Measurements from ENCODE around the gene WDR77.

The WDR77 gene

DNA sequence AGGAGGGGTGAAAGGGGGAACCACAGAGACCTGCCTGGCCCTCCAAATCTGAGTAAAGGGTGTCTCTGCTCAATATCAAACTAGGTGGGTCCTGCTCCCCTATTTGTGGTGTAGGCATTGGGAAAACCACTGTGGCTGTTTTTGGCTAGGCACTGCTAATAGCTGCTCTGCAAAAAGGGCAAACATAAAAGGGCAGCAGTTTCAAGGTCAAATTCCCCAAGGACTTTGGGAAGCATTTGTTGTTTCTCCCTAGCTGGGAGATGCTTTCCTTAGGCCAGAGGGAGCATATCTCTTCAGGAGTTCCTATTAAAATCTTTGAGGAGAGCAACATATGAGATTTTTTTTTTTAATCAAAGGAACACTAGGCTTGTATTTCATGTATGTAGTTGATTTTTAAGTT lies 27.2 kb upstream of the WDR77 start:
- no peaks in the 10 kb centered on the region for H3K9me3 Mint-ChIP-seq (ENCODE audit: low read depth)
- peaks cover 67% of the 10 kb centered on the region for H3K4me1 Mint-ChIP-seq (ENCODE audit: low read depth)
- H3K4me3 Mint-ChIP-seq = peak overlapping the region; percentile 89
- H3K27ac Mint-ChIP-seq = peak overlapping the region; percentile 94
- peaks cover 9% of the 10 kb centered on the region for H3K36me3 Mint-ChIP-seq
- H3K27me3 Mint-ChIP-seq = no peaks in the 10 kb centered on the region

DNA sequence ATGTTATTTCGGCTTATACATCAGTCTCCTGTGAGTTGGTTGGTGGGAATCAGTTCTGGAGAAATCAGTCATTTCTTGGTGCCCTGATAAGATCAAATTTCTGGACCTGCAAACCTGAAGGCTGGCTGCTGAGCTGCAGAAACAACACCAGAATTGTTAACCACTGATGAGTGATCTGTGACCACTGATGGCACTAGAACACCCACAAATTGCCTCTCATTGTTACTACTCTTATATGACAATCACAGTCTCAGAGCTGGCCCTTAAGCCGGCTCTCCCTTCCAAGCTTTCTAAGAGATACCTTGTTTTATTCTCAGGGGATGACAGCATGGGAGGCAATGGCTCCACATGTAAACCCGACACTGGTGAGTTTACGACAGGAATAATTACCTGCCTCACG lies 26.6 kb upstream of the WDR77 start:
- H3K4me3 Mint-ChIP-seq = peak overlapping the region; percentile 89

DNA sequence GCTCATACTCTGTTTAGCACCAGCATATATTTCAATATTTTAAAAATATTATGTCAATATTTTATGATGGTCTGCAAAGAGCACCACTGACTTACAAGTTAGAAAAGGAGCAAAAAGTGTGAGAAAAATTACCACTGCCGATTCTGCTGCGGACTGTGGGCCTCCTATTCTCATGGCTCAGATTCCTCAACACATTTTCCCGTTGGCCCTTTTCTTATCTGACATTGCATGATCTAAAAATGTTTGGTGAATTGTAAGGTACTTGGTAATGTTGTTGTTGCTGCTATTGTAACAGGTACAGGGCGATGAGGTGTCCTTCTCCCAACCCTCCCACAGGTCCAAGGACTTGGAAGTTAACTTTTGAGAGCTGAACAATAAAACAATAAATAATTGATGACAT lies 25.5 kb upstream of the WDR77 start:
- peaks cover 62% of the 10 kb centered on the region for H3K4me1 Mint-ChIP-seq (ENCODE audit: low read depth)
- peaks cover 9% of the 10 kb centered on the region for H3K36me3 Mint-ChIP-seq
- peak overlapping the region; percentile 94 for H3K27ac Mint-ChIP-seq
- no peaks in the 10 kb centered on the region for H3K27me3 Mint-ChIP-seq
- peak overlapping the region; percentile 89 for H3K4me3 Mint-ChIP-seq
- no peaks in the 10 kb centered on the region for H3K9me3 Mint-ChIP-seq (ENCODE audit: low read depth)

More for the DNA sequence above, 26.6 kb upstream of the WDR77 start:
- Mint-ChIP-seq H3K27me3 (no peaks in the 10 kb centered on the region), H3K27ac (peak overlapping the region; percentile 94), H3K36me3 (peaks cover 9% of the 10 kb centered on the region), H3K4me1 (ENCODE audit: low read depth) (peaks cover 66% of the 10 kb centered on the region), H3K9me3 (ENCODE audit: low read depth) (no peaks in the 10 kb centered on the region)

DNA sequence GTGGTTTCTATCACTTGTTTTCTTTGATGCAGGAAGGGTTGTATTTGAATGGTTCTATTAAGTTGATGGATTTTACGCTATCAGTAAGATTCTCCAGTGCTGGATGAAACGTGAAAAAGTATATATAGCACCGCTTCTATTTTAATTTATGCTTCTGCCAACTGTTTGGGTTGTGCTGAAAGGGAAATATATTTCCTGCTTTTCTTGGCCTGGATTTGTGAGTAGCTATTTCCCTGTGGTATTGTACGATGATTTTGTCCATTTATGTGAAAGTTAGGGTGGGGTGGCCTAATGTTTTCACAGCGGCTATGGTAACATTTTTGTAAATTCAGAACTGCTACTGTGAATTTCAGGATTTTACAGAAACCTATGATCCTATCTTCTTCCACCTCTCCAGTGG lies 25.1 kb upstream of the WDR77 start:
- H3K4me1 Mint-ChIP-seq (ENCODE audit: low read depth) = peaks cover 61% of the 10 kb centered on the region
- H3K27ac Mint-ChIP-seq = peak overlapping the region; percentile 94
- no peaks in the 10 kb centered on the region for H3K9me3 Mint-ChIP-seq (ENCODE audit: low read depth)
- H3K36me3 Mint-ChIP-seq = peaks cover 9% of the 10 kb centered on the region
- peak overlapping the region; percentile 89 for H3K4me3 Mint-ChIP-seq
- no peaks in the 10 kb centered on the region for H3K27me3 Mint-ChIP-seq

DNA sequence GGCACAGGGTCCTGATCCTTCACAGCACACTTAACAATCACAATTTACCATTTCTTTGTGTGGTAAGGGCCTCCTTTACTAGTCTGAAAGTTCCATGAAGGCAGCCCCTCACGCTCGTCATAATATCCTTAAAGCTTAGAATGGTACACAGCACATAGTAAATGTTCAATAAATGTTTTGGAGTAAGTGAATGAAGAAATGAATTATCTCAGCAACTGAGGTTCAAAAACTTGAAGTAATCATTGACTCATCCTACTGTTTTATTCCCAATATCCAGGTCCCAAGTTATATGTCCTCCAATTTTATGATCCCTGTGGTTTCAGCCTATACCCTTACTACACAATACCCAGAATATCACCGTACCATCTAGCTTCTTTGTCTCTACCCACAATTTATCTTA lies 22.5 kb upstream of the WDR77 start:
- Mint-ChIP-seq H3K4me3 (no peak overlapping the region), H3K27ac (no peak overlapping the region), H3K9me3 (ENCODE audit: low read depth) (no peaks in the 10 kb centered on the region), H3K4me1 (ENCODE audit: low read depth) (peaks cover 44% of the 10 kb centered on the region), H3K27me3 (no peaks in the 10 kb centered on the region), H3K36me3 (peaks cover 7% of the 10 kb centered on the region)

DNA sequence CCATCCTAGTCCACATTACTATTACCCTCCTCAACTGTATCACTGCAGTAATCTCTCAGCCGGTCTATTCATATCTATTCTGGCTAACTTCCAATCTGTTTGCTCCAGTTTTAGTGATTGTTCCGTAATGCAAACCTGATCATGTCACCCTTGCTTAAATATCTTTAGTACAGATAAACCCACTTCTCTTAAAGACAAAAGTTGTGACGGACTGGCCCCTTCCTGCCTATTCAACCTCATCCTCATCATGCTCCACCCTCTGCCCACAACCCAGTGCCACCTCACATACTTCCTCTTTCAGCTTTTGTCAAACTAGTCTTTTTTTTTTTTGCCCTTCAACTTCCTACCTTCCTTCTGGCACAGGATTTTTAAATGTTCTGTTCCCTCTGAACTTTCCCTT lies 22.0 kb upstream of the WDR77 start:
- Mint-ChIP-seq H3K4me3 (no peak overlapping the region), H3K4me1 (ENCODE audit: low read depth) (peaks cover 39% of the 10 kb centered on the region), H3K36me3 (peaks cover 7% of the 10 kb centered on the region), H3K27ac (no peak overlapping the region), H3K9me3 (ENCODE audit: low read depth) (no peaks in the 10 kb centered on the region), H3K27me3 (no peaks in the 10 kb centered on the region)

DNA sequence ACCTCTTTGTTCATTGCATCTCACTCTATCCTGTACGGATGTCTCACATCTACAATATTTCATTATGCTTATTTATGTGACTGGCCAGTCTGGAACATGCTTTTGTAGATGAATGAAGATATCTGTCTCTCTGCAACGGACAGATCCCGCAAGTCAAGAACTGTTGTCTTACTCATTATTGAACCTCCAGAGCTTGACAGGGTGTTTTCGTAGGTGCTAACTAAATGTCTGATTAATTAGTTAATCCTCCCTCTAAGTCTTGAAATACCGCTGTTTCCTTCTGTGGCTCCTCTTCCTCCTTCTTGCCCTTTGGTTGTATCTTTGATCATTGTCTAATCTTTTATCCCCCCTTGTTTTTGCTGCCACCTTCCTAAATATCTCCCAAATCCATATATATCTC lies 21.5 kb upstream of the WDR77 start:
- Mint-ChIP-seq H3K9me3 (ENCODE audit: low read depth) (no peaks in the 10 kb centered on the region), H3K4me3 (no peak overlapping the region), H3K36me3 (peaks cover 7% of the 10 kb centered on the region), H3K27ac (no peak overlapping the region), H3K4me1 (ENCODE audit: low read depth) (peaks cover 35% of the 10 kb centered on the region), H3K27me3 (no peaks in the 10 kb centered on the region)

DNA sequence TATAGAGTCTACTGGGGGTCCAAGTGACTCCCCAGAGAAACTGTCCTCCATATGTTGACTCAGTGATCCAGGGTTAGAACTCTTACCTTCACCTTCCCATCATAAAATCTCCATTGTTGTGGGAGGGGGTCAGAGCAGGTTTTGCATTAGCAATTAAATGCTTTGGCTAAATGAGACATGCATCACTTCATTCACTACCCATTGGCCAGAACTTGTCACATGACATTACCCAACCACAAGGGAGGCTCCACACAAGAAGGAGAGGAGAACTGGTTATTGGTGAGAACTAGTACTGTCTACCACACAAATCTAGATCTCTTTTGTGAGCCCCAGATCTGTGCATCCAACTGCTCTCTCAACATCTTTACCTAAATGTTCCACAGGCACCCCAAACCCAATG lies 20.5 kb upstream of the WDR77 start:
- H3K36me3 Mint-ChIP-seq = peaks cover 11% of the 10 kb centered on the region
- H3K4me1 Mint-ChIP-seq (ENCODE audit: low read depth) = peaks cover 32% of the 10 kb centered on the region
- no peak overlapping the region for H3K4me3 Mint-ChIP-seq
- no peak overlapping the region for H3K27ac Mint-ChIP-seq
- no peaks in the 10 kb centered on the region for H3K9me3 Mint-ChIP-seq (ENCODE audit: low read depth)
- no peaks in the 10 kb centered on the region for H3K27me3 Mint-ChIP-seq

DNA sequence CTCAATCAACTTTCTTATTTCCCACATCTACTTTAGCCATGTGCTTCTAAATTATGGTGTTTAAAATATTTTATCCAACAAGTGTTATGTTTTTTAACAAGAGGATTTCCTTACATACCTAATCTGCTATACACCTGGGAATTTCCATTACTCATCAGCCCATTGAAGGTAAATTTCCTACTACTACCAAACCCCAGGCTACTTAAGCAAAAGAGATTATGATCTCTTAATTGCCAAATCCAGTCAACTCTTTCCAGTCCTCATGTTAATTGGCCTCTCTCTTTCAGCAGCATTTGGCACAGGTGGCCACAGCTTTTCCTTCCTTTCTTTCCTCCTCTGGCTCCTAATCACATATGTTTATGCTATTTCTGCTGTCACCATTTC lies 19.7 kb upstream of the WDR77 start:
- Mint-ChIP-seq H3K4me3 (no peak overlapping the region), H3K9me3 (ENCODE audit: low read depth) (no peaks in the 10 kb centered on the region), H3K27me3 (no peaks in the 10 kb centered on the region), H3K4me1 (ENCODE audit: low read depth) (peaks cover 32% of the 10 kb centered on the region), H3K36me3 (peaks cover 11% of the 10 kb centered on the region), H3K27ac (no peak overlapping the region)

DNA sequence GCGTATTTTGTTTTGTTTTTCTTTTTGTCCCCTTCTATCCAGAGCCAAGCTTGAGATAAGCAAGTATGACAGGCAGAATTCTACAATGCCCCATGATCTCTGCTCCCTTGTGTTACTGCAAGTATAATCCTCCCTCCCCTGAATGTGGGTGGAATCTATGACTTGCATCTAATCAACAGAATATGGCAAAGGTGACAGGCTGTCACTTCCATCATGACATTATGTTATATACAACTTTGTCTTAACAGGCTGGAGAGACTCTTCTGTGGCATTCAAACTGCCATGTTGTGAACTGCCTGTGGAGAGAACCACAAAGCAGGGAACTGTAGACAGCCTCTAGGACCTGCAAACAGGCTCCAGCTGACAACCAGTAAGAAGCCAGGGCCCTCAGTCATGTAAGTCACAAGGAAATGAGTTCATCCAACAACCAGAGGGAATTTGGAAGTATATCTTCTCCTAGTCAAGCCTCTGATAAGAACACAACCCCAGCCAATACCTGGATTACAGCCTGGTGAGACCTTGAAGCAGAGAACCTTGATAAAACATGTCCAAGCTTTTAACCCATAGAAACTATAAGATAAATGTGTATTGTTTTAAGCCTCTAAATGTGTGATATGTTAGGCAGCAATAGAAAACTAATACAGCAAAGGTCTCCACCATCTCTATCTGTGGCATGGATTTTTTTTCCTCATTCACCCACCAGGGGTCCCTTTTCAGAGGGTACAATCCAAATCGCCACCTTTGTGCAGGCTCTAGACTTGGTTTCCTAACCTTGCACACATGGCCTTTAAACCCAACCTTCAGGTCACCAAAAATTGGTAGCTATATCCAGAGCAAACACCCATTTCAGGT lies 19.0 kb upstream of the WDR77 start:
- Mint-ChIP-seq H3K4me3 (no peak overlapping the region), H3K9me3 (ENCODE audit: low read depth) (peaks cover 4% of the 10 kb centered on the region), H3K27ac (peak overlapping the region; percentile 84), H3K27me3 (no peaks in the 10 kb centered on the region), H3K4me1 (ENCODE audit: low read depth) (peaks cover 32% of the 10 kb centered on the region), H3K36me3 (peaks cover 15% of the 10 kb centered on the region)

DNA sequence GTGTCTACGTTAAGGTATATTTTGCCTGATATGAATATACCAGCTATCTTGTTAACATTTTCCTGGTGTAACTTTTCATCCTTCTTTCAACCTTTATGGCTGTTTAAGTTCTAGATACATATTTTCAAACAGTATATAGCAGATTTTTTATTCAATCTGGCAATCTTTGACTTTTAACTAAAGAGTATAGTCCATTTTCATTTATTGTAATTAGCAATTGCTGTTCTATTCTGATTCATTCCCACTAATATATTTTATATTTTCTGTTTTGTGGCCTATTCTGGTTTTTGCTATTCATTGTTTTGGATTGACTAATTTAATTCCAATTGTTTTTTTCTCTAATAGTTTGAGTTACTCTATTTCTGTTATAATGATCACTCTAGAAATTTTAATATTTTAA lies 17.4 kb upstream of the WDR77 start:
- no peak overlapping the region for H3K27ac Mint-ChIP-seq
- peaks cover 17% of the 10 kb centered on the region for H3K36me3 Mint-ChIP-seq
- peaks cover 5% of the 10 kb centered on the region for H3K9me3 Mint-ChIP-seq (ENCODE audit: low read depth)
- no peak overlapping the region for H3K4me3 Mint-ChIP-seq
- peaks cover 25% of the 10 kb centered on the region for H3K4me1 Mint-ChIP-seq (ENCODE audit: low read depth)
- no peaks in the 10 kb centered on the region for H3K27me3 Mint-ChIP-seq

DNA sequence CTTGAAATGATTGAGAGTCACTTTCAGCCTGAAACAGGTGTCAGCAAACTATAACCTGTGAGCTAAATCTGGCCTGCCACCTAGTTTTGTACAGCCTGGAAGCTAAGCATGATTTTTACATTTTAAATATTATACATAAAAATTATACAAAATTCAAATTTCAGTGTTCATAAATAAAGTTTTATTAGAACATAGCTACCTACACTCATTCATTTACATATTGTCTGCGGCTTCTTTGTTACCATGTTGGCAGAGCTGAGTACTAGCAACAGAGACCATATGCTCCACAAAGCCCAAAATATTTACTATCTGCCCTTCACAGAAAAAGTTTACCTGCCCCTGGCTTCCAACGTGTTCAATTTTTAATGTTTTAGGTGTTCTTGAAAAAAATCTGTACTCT lies 16.7 kb upstream of the WDR77 start:
- Mint-ChIP-seq H3K9me3 (ENCODE audit: low read depth) (peaks cover 5% of the 10 kb centered on the region), H3K36me3 (peaks cover 17% of the 10 kb centered on the region), H3K4me1 (ENCODE audit: low read depth) (peaks cover 25% of the 10 kb centered on the region), H3K27me3 (no peaks in the 10 kb centered on the region), H3K27ac (no peak overlapping the region), H3K4me3 (no peak overlapping the region)

DNA sequence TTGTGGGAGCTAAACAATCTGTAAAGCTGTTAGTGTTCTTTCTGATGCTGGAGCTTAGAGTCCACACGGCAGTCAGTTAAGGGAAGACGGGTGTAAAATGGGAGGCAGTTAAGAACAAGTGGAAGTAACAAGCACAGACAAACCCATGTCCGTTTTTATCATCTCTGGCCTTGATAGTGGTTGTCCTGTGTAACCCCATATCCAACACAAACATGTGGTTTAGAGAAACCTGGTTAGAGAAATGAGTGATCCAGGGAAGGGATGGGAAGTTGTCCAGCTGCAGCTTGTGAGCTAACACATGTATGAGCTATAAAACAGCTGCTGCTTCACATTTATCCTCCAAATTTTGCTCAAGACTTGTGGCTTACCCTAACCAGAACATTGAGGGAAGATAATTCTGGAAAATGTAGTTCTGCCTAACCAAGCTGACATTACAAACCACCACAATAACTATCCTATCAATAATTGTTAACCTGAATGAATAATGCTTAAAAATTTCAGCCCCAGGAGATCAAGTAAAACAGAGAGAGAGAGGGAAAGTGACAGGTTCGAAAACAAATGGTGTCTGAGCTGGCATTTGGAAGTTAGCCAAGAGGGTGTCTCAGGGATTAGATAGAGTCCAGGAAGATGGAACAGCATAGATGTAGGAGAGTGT lies 14.1 kb upstream of the WDR77 start:
- Mint-ChIP-seq H3K4me1 (ENCODE audit: low read depth) (peaks cover 30% of the 10 kb centered on the region), H3K27me3 (no peaks in the 10 kb centered on the region), H3K36me3 (peaks cover 21% of the 10 kb centered on the region), H3K27ac (peak overlapping the region; percentile 64), H3K4me3 (no peak overlapping the region), H3K9me3 (ENCODE audit: low read depth) (peaks cover 5% of the 10 kb centered on the region)

DNA sequence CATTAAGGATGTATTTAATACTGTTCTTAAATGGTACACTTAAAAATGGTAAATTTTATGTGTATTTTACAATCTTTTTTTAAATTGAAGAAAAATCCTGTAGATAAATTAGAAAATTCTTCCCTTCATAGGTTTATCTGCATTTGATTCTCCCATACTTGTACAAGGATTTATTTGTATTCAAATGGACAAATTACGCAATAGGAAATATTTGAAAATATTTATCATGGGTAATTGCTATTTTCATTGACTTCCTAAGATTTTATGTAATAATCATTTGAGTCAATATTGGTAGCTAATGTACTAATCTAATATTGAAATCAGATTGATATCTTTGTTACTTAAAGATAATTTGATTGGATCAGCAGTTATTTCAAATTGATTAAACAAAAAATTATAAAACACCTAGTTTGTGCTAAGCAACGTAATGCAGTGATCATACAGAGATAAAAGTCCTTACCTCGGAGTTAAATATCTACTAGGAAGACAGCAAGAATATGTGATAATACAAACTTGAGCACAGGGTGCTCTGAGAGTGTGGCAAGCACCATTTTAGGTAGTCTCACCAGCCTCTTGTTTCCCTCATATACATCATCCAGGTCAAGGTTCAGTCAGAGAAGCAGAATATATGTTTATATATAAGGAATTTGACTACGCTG lies 13.4 kb upstream of the WDR77 start:
- Mint-ChIP-seq H3K4me1 (ENCODE audit: low read depth) (peaks cover 25% of the 10 kb centered on the region), H3K27me3 (no peaks in the 10 kb centered on the region), H3K4me3 (no peak overlapping the region), H3K36me3 (peaks cover 21% of the 10 kb centered on the region), H3K9me3 (ENCODE audit: low read depth) (peaks cover 5% of the 10 kb centered on the region), H3K27ac (no peak overlapping the region)

DNA sequence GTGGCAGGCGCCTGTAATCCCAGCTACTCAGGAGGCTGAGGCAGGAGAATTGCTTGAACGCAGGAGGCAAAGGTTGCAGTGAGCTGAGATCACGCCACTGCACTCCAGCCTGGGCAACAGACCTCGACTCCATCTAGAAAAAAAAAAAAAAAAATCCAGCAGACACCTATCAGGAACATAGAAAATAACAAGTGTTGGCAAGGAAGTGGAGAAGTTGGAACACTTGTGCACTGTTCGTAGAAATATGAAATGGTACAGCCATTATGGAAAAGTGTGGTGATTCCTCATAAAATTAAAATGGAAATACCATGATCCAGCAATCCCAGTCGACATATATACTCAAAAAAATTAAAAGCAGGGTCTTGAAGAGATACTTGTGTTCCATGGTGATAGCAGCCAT lies 12.7 kb upstream of the WDR77 start:
- H3K9me3 Mint-ChIP-seq (ENCODE audit: low read depth) = peaks cover 5% of the 10 kb centered on the region
- no peak overlapping the region for H3K4me3 Mint-ChIP-seq
- peaks cover 22% of the 10 kb centered on the region for H3K36me3 Mint-ChIP-seq
- no peak overlapping the region for H3K27ac Mint-ChIP-seq
- H3K4me1 Mint-ChIP-seq (ENCODE audit: low read depth) = peaks cover 27% of the 10 kb centered on the region
- no peaks in the 10 kb centered on the region for H3K27me3 Mint-ChIP-seq

Measured in activated naive CD8-positive, alpha-beta T cell (primary cell).